Measurements from ENCODE around the gene TMEM151B. TPM values are rescaled to one million over a fixed set of nuclear protein-coding genes. Genes with fewer than 3 reads are reported as not detected.

Gene TMEM151B
- polyA plus RNA-seq, 2 of the 4 experiments (the other 2 are of a cell fraction): 0.01 TPM; not detected in 1

DNA sequence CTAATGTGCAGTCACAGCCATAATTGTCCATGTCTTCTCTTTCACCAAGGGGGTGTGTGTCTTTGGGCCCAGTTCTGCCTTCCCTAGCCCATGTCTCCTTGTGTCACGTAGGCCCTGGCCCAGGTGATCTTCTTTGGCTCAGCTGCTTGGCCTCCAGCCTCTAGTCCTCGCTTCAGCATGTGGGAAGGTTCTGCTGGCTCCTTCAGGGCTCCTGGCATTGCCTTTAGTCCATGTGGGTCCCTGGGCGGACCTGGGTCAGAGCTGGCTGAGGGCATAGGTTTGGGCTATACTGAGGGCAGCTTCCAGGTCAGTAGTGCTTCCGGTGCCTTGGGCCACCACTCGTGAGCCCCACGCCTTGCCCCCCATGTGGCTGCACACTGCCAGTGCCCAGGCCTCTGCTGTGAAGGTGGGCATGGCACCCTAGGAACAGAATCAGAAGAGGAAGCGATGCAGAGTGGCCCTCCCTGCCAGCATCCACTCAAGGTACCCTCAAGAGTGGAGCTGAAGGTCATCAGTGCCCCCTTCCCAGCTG lies 30.1 kb downstream of the TMEM151B start:
- no peak for FAIRE-seq

DNA sequence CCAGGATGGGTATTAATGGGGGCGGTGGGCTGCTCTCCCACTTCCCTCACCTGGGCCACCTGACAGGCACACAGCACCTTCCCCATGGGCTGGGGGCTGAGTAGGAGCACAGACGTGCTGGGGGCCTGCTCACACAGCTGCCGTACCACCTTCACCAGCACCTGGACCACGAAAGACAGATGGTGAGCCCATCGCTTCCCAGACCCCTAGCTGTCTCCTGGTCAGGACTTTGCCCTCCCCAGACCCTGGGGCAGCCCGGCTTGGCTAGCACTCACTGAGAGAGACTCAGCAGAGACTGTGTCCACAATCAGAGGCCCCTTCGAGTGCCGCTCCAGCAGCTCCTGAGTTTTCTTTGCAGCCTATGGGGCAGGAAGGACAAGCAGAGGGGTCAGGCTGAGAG lies 30.9 kb downstream of the TMEM151B start:
- ATAC-seq (no peak), FAIRE-seq (no peak), DNase-seq (ENCODE audit: low read depth in 1 of 2, low spot score in 1 of 2) (no peak)
- 97% methylated on average over 7 of the region's 8 CpGs for WGBS (ENCODE audit: missing lambda C conversion rate)
- Histone ChIP-seq H3K4me1 (no peaks in the 10 kb centered on the region), H3K9me3 (no peaks in the 10 kb centered on the region), H3K4me3 (no peak overlapping the region), H3K27ac (no peak overlapping the region), H3K4me2 (no peak overlapping the region)
- no peak for TF ChIP-seq NR3C1 (IDR thresholded peaks at IDR 0.05)
- TF ChIP-seq MAFK (IDR thresholded peaks at IDR 0.05; ENCODE audit: partially characterized antibody): no peak
- no peak for TF ChIP-seq JUN (IDR thresholded peaks at IDR 0.05)
- no peak for TF ChIP-seq TFCP2L1 (CRISPR knock-in tag; IDR thresholded peaks at IDR 0.05)
- TF ChIP-seq RARB (CRISPR knock-in tag; IDR thresholded peaks at IDR 0.05): no peak
- ChIA-PET POLR2A (no interaction called here), CTCF (interaction anchor here (0.9 to 6.1 kb wide), 4 partner anchors 12 to 39 kb away, joined by 3 to 44 read pairs (median 6); partner anchors contain the start of genes AARS2 and TMEM151B)

More for the DNA sequence above, 30.1 kb downstream of the TMEM151B start:
- no peaks in the 10 kb centered on the region for H3K4me1 ChIP-seq
- no peak overlapping the region for H3K4me3 ChIP-seq
- ATAC-seq: no peak
- no peak for DNase-seq (ENCODE audit: low read depth in 1 of 2, low spot score in 1 of 2)
- ChIA-PET POLR2A (no interaction called here), CTCF (interaction anchor here (0.9 to 6.1 kb wide), 3 partner anchors 12 to 38 kb away, joined by 3 to 44 read pairs (median 8); partner anchors contain the start of genes AARS2 and TMEM151B)
- H3K27ac ChIP-seq: no peak overlapping the region
- H3K4me2 ChIP-seq: no peak overlapping the region
- WGBS (ENCODE audit: missing lambda C conversion rate): 72% methylated on average over 5 of the region's 7 CpGs
- TF ChIP-seq POLR2AphosphoS2 (conservative IDR thresholded peaks at IDR 0.05; ENCODE audit: low read length): no peak
- TF ChIP-seq, protein P1, sequence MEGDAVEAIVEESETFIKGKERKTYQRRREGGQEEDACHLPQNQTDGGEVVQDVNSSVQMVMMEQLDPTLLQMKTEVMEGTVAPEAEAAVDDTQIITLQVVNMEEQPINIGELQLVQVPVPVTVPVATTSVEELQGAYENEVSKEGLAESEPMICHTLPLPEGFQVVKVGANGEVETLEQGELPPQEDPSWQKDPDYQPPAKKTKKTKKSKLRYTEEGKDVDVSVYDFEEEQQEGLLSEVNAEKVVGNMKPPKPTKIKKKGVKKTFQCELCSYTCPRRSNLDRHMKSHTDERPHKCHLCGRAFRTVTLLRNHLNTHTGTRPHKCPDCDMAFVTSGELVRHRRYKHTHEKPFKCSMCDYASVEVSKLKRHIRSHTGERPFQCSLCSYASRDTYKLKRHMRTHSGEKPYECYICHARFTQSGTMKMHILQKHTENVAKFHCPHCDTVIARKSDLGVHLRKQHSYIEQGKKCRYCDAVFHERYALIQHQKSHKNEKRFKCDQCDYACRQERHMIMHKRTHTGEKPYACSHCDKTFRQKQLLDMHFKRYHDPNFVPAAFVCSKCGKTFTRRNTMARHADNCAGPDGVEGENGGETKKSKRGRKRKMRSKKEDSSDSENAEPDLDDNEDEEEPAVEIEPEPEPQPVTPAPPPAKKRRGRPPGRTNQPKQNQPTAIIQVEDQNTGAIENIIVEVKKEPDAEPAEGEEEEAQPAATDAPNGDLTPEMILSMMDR (IDR thresholded peaks at IDR 0.05): no peak
- TF ChIP-seq ZC3H11A (IDR thresholded peaks at IDR 0.05): no peak
- TF ChIP-seq MAFK (IDR thresholded peaks at IDR 0.05; ENCODE audit: partially characterized antibody): no peak
- no peak for TF ChIP-seq TFCP2L1 (CRISPR knock-in tag; IDR thresholded peaks at IDR 0.05)
- TF ChIP-seq, protein P2, sequence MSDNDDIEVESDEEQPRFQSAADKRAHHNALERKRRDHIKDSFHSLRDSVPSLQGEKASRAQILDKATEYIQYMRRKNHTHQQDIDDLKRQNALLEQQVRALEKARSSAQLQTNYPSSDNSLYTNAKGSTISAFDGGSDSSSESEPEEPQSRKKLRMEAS (IDR thresholded peaks at IDR 0.05): no peak
- TF ChIP-seq, protein P3, sequence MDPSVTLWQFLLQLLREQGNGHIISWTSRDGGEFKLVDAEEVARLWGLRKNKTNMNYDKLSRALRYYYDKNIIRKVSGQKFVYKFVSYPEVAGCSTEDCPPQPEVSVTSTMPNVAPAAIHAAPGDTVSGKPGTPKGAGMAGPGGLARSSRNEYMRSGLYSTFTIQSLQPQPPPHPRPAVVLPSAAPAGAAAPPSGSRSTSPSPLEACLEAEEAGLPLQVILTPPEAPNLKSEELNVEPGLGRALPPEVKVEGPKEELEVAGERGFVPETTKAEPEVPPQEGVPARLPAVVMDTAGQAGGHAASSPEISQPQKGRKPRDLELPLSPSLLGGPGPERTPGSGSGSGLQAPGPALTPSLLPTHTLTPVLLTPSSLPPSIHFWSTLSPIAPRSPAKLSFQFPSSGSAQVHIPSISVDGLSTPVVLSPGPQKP (IDR thresholded peaks at IDR 0.05; ENCODE audit: low read depth, low read length): no peak
- TF ChIP-seq, protein P4, sequence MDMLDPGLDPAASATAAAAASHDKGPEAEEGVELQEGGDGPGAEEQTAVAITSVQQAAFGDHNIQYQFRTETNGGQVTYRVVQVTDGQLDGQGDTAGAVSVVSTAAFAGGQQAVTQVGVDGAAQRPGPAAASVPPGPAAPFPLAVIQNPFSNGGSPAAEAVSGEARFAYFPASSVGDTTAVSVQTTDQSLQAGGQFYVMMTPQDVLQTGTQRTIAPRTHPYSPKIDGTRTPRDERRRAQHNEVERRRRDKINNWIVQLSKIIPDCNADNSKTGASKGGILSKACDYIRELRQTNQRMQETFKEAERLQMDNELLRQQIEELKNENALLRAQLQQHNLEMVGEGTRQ (IDR thresholded peaks at IDR 0.05): no peak
- TF ChIP-seq, protein P5, sequence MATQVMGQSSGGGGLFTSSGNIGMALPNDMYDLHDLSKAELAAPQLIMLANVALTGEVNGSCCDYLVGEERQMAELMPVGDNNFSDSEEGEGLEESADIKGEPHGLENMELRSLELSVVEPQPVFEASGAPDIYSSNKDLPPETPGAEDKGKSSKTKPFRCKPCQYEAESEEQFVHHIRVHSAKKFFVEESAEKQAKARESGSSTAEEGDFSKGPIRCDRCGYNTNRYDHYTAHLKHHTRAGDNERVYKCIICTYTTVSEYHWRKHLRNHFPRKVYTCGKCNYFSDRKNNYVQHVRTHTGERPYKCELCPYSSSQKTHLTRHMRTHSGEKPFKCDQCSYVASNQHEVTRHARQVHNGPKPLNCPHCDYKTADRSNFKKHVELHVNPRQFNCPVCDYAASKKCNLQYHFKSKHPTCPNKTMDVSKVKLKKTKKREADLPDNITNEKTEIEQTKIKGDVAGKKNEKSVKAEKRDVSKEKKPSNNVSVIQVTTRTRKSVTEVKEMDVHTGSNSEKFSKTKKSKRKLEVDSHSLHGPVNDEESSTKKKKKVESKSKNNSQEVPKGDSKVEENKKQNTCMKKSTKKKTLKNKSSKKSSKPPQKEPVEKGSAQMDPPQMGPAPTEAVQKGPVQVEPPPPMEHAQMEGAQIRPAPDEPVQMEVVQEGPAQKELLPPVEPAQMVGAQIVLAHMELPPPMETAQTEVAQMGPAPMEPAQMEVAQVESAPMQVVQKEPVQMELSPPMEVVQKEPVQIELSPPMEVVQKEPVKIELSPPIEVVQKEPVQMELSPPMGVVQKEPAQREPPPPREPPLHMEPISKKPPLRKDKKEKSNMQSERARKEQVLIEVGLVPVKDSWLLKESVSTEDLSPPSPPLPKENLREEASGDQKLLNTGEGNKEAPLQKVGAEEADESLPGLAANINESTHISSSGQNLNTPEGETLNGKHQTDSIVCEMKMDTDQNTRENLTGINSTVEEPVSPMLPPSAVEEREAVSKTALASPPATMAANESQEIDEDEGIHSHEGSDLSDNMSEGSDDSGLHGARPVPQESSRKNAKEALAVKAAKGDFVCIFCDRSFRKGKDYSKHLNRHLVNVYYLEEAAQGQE (IDR thresholded peaks at IDR 0.05): no peak
- TF ChIP-seq, protein P6, sequence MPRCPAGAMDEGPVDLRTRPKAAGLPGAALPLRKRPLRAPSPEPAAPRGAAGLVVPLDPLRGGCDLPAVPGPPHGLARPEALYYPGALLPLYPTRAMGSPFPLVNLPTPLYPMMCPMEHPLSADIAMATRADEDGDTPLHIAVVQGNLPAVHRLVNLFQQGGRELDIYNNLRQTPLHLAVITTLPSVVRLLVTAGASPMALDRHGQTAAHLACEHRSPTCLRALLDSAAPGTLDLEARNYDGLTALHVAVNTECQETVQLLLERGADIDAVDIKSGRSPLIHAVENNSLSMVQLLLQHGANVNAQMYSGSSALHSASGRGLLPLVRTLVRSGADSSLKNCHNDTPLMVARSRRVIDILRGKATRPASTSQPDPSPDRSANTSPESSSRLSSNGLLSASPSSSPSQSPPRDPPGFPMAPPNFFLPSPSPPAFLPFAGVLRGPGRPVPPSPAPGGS (IDR thresholded peaks at IDR 0.05): no peak
- TF ChIP-seq PHF8 (IDR thresholded peaks at IDR 0.05; ENCODE audit: borderline replicate concordance, low read depth): no peak
- no peaks in the 10 kb centered on the region for H3K9me3 ChIP-seq
